ENCODE results near the gene EFNA2. TPM values are rescaled to one million over a fixed set of nuclear protein-coding genes. Genes with fewer than 3 reads are reported as not detected.

Gene EFNA2
- total and polyA plus RNA-seq, 2 experiments from 2014 or later, result 0.34 to 13.0 TPM

- no peak overlapping the region for H3K4me3 ChIP-seq
- DNase-seq (ENCODE audit: low read depth in 1 of 2, low spot score in 1 of 2), result no peak
- no peak for TF ChIP-seq CTCF (IDR thresholded peaks at IDR 0.05; ENCODE audit: low read depth, low read length)
- peaks cover 9% of the 10 kb centered on the region for H3K4me1 ChIP-seq (ENCODE audit: low read depth)
- H3K27me3 ChIP-seq, result no peaks in the 10 kb centered on the region
- H3K9me3 ChIP-seq (ENCODE audit: low read depth), result no peaks in the 10 kb centered on the region
- H3K27ac ChIP-seq, result no peak overlapping the region
- peaks cover 37% of the 10 kb centered on the region for H3K36me3 ChIP-seq
These were observed 9.0 kb upstream of the EFNA2 start for GRCh38 chr19:1276628-1277022.

GRCh38 chr19:1277061-1277460 is 8.6 kb upstream of the EFNA2 start:
- peaks cover 9% of the 10 kb centered on the region for H3K4me1 ChIP-seq (ENCODE audit: low read depth)
- H3K36me3 ChIP-seq, result peaks cover 32% of the 10 kb centered on the region
- H3K27me3 ChIP-seq, result no peaks in the 10 kb centered on the region
- no peaks in the 10 kb centered on the region for H3K9me3 ChIP-seq (ENCODE audit: low read depth)
- no peak overlapping the region for H3K27ac ChIP-seq
- DNase-seq (ENCODE audit: low read depth in 1 of 2, low spot score in 1 of 2), result no peak
- TF ChIP-seq CTCF (IDR thresholded peaks at IDR 0.05; ENCODE audit: low read depth, low read length), result no peak
- no peak overlapping the region for H3K4me3 ChIP-seq

GRCh38 chr19:1278074-1278473 is 7.6 kb upstream of the EFNA2 start:
- no peaks in the 10 kb centered on the region for H3K9me3 ChIP-seq (ENCODE audit: low read depth)
- H3K27me3 ChIP-seq, result no peaks in the 10 kb centered on the region
- peaks cover 9% of the 10 kb centered on the region for H3K4me1 ChIP-seq (ENCODE audit: low read depth)
- H3K4me3 ChIP-seq, result no peak overlapping the region
- DNase-seq (ENCODE audit: low read depth in 1 of 2, low spot score in 1 of 2), result no peak
- no peak for TF ChIP-seq CTCF (IDR thresholded peaks at IDR 0.05; ENCODE audit: low read depth, low read length)
- H3K36me3 ChIP-seq, result peaks cover 22% of the 10 kb centered on the region
- no peak overlapping the region for H3K27ac ChIP-seq

GRCh38 chr19:1278713-1279660 is 6.7 kb upstream of the EFNA2 start:
- Histone ChIP-seq H3K27me3 (no peaks in the 10 kb centered on the region), H3K36me3 (peaks cover 14% of the 10 kb centered on the region), H3K9me3 (ENCODE audit: low read depth) (no peaks in the 10 kb centered on the region), H3K27ac (no peak overlapping the region), H3K4me1 (ENCODE audit: low read depth) (peaks cover 9% of the 10 kb centered on the region), H3K4me3 (no peak overlapping the region)
- TF ChIP-seq CTCF (IDR thresholded peaks at IDR 0.05; ENCODE audit: low read depth, low read length), result no peak
- DNase-seq (ENCODE audit: low read depth in 1 of 2, low spot score in 1 of 2), result no peak

GRCh38 chr19:1279782-1280341 is 5.8 kb upstream of the EFNA2 start:
- H3K4me3 ChIP-seq, result no peak overlapping the region
- H3K4me1 ChIP-seq (ENCODE audit: low read depth), result peaks cover 3% of the 10 kb centered on the region
- peak; percentile 87 to 88 for DNase-seq (ENCODE audit: low read depth in 1 of 2, low spot score in 1 of 2)
- H3K36me3 ChIP-seq, result peaks cover 5% of the 10 kb centered on the region
- no peak overlapping the region for H3K27ac ChIP-seq
- no peaks in the 10 kb centered on the region for H3K9me3 ChIP-seq (ENCODE audit: low read depth)
- TF ChIP-seq CTCF (IDR thresholded peaks at IDR 0.05; ENCODE audit: low read depth, low read length), result peak; percentile 97
- no peaks in the 10 kb centered on the region for H3K27me3 ChIP-seq
